ENCODE results near the gene TEN1. TPM values are rescaled to one million over a fixed set of nuclear protein-coding genes. Genes with fewer than 3 reads are reported as not detected.
A peak's percentile ranks its signal among the peaks of the same experiment; 100 is the strongest.
"Not testable (repeated sequence)": the region's sequence is repeated elsewhere in the genome, so short reads cannot be mapped to it uniquely, and the experiment has no call there.

TEN1 gene
- total RNA-seq, 4 donors from 2014 or later, result 15.2 to 95.1 (median 27.9) TPM; not detected in 1

GRCh38 chr17:76036497-76037261 is 57.6 kb downstream of the TEN1 start:
- H3K4me3 ChIP-seq, result no peak overlapping the region
- H3K4me1 ChIP-seq, result peaks cover 0 to 5% (median 0%) of the 10 kb centered on the region in 4 donors
- DNase-seq, result no peak
- H3K27ac ChIP-seq, result peak overlapping the region in 1 of 4 donors; percentile 62
- no peaks in the 10 kb centered on the region for H3K27me3 ChIP-seq
- peaks cover 0 to 42% (median 0%) of the 10 kb centered on the region in 3 donors for H3K36me3 ChIP-seq
- TF ChIP-seq CTCF (IDR thresholded peaks at IDR 0.05), result no peak
- no peak for TF ChIP-seq POLR2A (IDR thresholded peaks at IDR 0.05)
- no peaks in the 10 kb centered on the region for H3K9me3 ChIP-seq

- DNase-seq, result no peak
- Histone ChIP-seq H3K9me3 (no peaks in the 10 kb centered on the region), H3K4me3 (no peak overlapping the region), H3K4me1 (no peaks in the 10 kb centered on the region), H3K36me3 (peaks cover 0 to 56% (median 0%) of the 10 kb centered on the region in 3 donors), H3K27me3 (no peaks in the 10 kb centered on the region), H3K27ac (peak overlapping the region in 1 of 4 donors; percentile 62)
- no peak for TF ChIP-seq CTCF (IDR thresholded peaks at IDR 0.05)
- no peak for TF ChIP-seq POLR2A (IDR thresholded peaks at IDR 0.05)
These were observed 59.0 kb downstream of the TEN1 start for GRCh38 chr17:76038050-76038449.

- peak overlapping the region in 1 of 4 donors; percentile 62 for H3K27ac ChIP-seq
- no peak for TF ChIP-seq POLR2A (IDR thresholded peaks at IDR 0.05)
- no peak for TF ChIP-seq CTCF (IDR thresholded peaks at IDR 0.05)
- H3K4me3 ChIP-seq, result no peak overlapping the region
- H3K4me1 ChIP-seq, result no peaks in the 10 kb centered on the region
- no peaks in the 10 kb centered on the region for H3K9me3 ChIP-seq
- peaks cover 0 to 67% (median 0%) of the 10 kb centered on the region in 3 donors for H3K36me3 ChIP-seq
- H3K27me3 ChIP-seq, result no peaks in the 10 kb centered on the region
- no peak for DNase-seq
These were observed 60.1 kb downstream of the TEN1 start for GRCh38 chr17:76039121-76039520.

GRCh38 chr17:76040376-76040775 is 61.3 kb downstream of the TEN1 start:
- Histone ChIP-seq H3K36me3 (peaks cover 0 to 79% (median 0%) of the 10 kb centered on the region in 3 donors), H3K27me3 (no peaks in the 10 kb centered on the region), H3K9me3 (no peaks in the 10 kb centered on the region), H3K27ac (peak overlapping the region in 1 of 4 donors; percentile 62), H3K4me3 (no peak overlapping the region), H3K4me1 (no peaks in the 10 kb centered on the region)
- TF ChIP-seq CTCF (IDR thresholded peaks at IDR 0.05) (no peak), POLR2A (IDR thresholded peaks at IDR 0.05) (no peak)
- DNase-seq, result no peak

- H3K4me1 ChIP-seq, H3K27ac ChIP-seq, H3K9me3 ChIP-seq, H3K4me3 ChIP-seq, DNase-seq, H3K27me3 ChIP-seq: not testable (repeated sequence)
- H3K36me3 ChIP-seq, result peaks cover 0 to 100% (median 0%) of the 10 kb centered on the region in 3 donors
These were observed 63.8 kb downstream of the TEN1 start for GRCh38 chr17:76042868-76043267.

GRCh38 chr17:76044475-76045007 is 65.5 kb downstream of the TEN1 start:
- peaks cover 0 to 100% (median 0%) of the 10 kb centered on the region in 3 donors for H3K36me3 ChIP-seq
- not testable (repeated sequence) for DNase-seq, H3K9me3 ChIP-seq, H3K4me1 ChIP-seq, H3K4me3 ChIP-seq, H3K27ac ChIP-seq, H3K27me3 ChIP-seq
